Fibroblast of skin of left quadriceps (primary cell): ENCODE measurements around the gene FGD5.

Source experiments
- DNase-seq, 2 experiments: peaks; one replicate each; pipeline ENCODE4 v3.0.0-alpha.2; 2013; ENCODE audit warnings: low read depth in 2 of 2

FGD5 gene, protein sequence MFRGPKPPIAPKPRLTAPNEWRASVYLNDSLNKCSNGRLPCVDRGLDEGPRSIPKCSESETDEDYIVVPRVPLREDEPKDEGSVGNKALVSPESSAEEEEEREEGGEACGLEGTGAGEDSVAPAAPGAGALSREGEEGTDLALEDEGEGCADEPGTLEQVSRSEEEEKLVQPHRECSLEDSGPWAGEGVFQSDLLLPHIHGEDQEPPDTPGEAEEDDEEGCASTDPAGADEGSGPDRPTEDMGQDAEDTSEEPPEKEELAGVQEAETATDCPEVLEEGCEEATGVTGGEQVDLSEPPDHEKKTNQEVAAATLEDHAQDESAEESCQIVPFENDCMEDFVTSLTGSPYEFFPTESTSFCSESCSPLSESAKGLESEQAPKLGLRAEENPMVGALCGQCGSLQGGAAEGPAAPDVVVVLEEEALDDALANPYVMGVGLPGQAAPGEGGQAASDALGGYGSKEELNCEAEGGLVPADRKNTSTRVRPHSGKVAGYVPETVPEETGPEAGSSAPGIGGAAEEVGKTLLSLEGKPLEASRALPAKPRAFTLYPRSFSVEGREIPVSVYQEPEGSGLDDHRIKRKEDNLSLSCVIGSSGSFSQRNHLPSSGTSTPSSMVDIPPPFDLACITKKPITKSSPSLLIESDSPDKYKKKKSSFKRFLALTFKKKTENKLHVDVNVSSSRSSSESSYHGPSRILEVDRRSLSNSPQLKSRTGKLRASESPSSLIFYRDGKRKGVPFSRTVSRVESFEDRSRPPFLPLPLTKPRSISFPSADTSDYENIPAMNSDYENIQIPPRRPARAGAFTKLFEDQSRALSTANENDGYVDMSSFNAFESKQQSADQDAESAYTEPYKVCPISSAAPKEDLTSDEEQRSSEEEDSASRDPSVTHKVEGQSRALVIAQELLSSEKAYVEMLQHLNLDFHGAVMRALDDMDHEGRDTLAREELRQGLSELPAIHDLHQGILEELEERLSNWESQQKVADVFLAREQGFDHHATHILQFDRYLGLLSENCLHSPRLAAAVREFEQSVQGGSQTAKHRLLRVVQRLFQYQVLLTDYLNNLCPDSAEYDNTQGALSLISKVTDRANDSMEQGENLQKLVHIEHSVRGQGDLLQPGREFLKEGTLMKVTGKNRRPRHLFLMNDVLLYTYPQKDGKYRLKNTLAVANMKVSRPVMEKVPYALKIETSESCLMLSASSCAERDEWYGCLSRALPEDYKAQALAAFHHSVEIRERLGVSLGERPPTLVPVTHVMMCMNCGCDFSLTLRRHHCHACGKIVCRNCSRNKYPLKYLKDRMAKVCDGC (N-terminal part only)

DNA sequence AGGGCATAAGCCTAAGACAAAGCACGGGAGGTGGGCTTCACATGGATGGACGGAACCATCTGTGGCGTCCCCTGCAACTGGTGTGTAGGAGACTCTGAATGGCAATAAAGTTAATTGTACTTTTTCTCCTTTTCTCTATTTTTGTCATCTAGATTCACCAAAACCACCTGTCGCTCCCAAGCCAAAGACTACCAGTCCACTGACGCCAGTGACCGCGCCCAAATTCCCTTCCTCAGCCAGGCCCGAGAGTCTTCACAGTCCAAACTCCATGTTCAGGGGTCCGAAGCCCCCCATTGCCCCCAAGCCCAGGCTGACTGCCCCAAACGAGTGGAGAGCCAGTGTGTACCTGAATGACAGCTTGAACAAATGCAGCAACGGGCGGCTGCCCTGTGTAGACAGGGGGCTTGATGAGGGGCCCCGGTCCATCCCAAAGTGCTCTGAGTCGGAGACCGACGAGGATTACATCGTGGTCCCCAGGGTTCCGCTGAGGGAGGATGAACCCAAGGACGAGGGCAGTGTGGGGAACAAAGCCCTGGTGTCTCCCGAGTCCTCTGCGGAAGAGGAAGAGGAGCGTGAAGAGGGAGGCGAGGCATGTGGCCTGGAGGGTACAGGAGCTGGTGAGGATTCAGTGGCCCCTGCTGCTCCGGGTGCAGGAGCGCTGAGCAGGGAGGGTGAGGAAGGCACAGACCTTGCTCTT, at the start of gene FGD5:
FGD5 (plus strand) TSS at position 159 of the 697 bp plus-strand sequence; CDS start at position 269, 110 bp downstream.
- no peak for DNase-seq

DNA sequence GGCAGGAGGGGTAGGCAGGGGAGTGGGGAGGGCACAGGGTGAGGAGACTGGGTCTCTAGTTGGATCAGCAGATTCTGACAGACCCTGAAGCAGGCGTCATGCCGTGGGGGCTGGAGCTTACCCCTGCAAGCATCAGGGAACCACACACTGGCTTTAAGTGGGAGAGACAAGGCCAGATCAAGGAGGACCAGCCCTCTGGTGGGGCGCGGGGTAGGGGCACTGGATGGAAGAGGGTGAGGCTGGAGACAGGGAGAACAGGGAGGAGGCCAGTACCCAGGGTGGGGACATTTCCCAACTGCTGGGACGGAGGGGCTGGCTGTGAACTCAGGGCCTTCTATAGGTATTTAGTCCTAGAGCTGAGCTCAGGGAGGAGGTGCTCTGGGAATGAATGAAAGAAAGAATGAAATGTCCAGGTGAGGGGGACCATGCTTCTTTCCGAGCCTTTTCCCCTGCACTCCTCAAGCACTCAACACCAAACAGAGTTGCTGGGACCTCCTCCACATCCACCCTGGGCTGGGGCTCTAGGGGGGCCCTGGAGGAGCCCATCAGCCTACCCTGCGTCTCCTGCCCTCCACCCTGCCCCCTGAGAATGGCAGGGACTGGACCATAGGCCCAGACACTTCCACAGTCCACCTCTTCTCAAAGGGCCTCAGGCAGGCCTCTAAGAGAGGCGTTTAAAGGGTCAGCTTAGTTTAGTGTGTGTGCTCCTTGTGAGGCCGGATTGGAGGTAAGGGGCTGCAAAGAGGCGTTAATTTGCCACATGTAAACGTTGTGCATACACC, 49.0 kb upstream of the FGD5 start:
- DNase-seq: no peak

DNA sequence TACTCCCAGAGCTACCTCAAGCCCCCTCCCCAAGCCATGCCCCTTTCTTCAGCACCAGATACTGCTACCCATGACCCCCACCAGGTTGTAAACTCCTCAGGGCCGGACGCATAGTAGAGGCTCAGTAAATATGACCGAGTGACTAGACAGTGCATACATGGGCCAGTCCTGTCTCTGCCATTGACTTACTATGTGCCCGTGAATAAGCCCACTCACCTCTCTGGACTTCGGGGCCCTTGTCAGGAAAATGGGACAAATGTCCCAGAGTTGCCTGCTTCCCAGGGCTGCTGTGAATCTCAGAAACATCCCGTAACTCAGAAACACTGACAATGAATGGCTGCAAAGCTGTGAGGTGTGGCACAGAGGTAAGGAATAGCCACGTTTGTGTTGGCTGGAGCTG, 48.2 kb upstream of the FGD5 start:
- no peak for DNase-seq

DNA sequence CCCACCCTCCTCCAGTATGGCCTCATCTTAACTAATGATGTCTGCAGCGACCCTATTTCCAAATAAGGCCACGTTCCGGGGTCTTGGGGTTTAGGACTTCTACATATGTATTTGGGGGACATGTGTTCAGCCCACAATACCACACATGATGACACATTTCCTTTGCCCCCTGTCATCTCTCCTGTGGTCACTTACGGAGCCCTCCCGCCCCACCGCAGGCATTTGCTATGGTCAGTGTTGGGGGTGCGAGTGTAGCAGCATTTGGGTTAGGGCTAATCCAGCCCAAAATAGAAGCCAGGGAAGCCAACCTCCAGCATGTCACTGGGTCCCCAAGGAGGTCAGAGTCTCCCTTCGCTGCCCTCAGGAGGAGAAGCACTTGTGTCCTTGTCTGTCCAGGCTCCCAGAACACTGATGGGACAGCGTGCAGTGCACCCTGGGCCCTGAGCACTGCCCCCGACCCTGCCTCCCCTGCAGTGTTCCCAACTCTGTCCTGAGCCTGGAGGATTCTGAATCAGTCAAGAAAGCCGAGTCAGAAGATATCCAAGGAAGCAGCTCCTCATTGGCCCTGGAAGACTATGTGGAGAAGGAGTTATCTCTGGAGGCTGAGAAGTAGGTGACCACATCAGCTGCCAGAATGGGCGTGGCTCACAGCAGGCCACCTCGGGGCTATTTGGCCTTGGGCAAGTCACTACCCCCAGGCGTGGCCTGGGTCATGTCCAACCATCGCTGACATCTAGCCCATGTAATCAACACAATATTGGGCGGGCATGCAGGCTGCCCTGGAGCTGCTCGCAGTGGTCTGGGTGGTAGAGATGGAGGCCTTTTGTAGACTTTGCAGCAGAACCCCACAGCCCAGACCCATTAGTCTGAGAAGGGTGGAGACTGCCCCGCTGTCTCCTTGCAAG, 46.9 kb upstream of the FGD5 start:
- DNase-seq: no peak

DNA sequence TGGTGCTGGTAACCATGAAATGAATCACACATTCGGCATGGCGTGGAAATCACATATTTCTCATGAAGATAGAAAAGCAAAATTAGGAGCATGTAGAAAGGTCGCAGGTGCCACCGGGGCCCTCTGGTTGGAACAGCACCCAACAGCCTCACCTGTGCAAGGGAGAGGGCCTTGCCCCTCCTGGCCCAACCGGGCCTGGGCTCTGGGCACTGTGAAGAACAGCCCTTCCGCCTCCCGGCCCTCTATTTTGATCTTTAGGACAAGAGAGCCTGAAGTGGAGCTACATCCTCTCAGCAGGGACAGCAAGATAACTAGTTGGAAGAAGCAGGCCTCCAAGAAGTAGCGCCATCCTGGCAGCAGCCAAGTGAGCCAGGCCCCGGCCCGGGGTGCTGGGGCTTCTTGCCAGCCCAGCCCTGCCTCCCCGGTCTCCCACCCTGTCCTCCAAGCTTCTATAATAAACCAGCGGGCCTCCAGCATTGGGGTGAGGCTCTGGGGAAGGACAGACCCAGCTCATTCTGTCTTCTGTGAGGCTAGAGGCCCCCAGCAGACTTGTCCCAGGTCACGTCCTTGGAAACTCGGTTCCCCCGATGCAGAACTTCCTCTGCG, 46.1 kb upstream of the FGD5 start:
- no peak for DNase-seq

DNA sequence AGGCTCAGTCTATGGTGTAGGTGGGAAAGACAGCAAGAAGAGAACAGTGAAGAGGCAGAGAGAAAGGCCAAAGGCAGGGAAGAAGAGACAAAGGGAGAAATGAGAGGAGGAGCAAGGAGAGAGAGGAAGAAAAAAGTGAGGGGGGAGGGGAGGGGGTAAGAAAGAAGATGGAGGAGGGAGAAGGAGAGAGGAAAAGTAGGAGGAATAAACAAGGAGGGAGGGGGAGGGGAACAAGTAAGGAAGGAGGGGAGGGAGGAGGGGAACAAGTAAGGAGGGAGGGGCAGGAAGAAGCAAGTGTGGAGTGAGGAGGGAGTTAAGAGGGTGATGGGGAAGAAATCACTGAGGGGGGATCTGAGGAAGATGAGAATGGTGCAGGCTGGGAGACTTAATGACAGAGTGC, 45.5 kb upstream of the FGD5 start:
- no peak for DNase-seq

DNA sequence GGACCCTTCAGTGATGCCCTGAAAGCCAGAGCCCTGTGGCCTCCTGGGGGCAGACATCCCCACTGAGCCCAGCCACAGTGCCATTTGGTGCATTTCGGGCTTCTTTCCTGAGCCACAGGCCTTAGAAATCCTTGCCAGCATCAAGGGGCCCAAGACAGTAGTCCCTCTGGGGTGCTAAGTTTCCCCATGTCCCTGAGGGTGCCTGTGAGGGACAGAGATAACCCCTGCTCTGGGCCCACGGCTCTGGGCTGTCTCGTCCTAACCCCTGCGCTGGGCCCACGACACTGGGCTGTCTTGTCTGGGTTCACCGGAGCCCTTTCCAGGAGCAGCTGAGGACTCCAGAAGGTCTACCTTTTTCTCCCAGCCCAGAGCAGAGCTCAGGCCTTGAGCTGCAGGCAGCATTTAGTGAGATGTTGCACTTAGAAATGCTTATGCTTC, 45.1 kb upstream of the FGD5 start:
- DNase-seq: no peak

DNA sequence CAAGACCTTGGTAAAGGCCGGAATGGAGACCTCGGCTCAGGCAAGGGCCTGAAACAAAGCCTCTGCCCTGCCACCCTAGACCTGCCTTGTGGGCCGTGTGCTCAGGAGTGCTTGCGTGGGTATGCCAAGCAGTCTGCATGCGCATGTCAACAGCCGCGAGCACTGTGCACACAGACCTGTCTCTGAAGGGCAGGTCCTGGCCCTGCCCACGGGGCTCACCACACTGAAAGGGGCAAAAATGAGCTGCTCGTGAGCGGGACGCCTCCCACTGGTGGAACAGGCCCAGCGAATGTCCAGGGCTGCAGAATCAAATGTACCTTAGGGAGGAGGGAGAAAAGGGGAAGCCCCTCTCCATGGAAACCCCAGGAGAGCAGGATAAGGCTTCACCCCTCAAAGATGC, 44.3 kb upstream of the FGD5 start:
- DNase-seq: no peak

DNA sequence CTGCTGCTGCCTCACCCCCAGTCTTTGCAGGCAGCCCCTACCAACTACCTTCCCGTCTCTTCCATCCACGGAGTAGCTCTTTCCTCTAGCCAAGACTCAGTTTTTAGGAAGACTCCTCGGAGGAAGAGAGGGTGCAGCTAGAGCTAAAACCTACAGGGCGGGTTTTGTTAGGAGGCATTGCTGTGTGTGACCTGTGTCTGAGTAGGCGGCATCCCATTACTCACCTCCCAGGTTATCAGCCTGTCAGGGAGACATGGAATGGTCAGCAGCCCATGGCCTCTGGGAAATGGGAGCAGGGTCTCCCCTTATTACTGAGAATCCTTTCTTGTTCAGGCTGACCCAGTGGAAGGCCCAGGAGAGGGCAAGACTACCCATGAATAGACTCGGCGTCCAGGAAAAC, 43.8 kb upstream of the FGD5 start:
- no peak for DNase-seq

DNA sequence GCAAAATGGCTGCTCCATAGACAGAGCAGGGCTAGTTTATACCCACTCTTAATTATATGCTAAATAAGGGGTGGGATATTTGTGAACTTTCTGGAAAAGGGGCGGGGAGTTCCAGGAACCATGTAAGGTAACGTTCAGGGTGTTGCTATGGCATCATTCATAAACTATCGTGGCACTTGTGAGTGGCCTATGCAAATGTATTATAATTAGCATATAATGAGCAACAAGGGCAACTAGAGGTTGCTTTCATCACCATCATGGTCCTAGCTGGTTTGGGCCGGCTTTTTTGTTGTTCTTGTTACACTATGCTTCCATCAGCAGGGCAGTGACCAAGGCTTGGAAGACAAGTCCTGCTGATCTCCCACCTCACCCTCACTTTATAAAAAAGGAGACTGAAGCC, 43.2 kb upstream of the FGD5 start:
- no peak for DNase-seq

DNA sequence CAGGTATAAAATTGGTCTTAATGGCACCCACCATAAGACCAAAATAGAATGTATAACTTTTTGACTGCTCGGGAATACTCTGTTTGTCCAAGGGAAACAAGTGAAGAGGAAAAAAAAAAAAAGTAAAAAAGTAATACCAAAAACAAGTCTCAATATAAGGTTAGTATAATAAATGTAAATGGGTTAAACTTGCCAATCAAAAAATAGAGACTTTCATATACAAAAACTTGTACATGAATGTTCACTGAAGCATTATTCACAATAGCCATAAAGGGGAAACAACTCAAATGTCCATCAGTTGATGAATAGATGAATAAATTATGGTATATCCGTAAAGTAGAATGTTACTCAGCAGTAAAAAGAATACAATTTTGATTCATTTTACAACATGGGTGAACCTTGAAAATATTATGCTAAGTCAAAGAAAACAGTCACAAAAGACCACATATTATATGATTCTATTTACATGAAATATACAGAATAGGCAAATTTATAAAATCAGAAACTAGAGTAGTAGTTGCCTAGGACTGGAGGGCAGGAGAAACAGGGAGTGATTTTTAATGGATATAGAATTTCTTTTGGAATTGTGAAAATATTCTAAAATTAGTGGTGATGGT, 39.6 kb upstream of the FGD5 start:
- no peak for DNase-seq

DNA sequence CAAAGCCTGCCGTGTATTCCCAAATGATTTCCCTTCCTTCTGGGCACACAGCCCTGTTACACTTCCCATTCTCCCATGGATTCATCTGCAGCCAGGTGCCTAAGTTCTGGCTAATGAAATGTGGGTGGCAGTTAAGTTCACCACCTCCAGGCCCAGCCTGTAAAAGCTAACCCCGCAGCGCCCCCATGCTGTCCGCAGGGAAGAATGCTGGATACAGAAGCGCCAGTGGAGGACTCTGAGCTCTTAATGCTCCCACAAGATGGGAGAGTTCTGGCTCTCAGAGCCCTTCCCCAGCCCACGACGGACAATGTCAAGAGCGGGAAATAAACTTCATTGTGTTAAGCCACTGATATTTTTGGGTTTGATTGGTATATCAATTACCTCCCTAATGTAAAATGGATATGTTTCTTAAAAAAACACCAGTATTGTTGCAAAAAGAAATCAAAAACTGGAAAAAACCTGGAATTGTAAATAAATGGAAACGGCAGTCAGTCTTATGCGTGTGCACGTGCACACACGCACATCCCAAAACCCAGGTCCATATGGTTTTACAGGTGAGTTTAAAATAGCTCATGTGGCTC, 37.7 kb upstream of the FGD5 start:
- no peak for DNase-seq

DNA sequence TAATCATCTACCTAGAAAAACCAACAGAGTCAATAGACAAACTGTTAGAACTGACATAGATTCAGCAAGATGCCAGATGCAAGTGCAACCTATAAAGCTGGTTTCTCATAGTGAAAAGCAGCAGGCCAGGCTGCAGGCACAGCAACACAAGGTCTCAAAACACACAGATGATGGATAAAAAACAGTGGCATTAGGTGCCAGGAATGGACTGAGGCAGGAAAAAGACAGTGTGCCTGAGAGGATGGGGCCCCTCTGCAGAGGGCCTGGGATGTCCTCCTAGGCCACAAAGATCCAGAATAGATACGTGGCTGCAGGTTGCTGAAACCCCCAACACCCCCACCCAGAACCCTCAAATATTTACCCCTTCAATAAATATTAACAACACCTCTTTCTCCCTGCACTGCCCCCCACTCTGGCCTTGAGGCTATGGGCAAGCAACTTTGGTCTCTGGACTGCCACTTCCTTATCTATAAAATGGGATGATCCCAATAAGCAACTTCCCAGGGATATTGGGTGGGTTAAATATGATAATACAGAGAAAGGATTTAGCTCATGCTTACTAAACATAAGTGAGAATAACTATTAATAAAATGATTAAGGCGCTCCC, 35.2 kb upstream of the FGD5 start:
- DNase-seq: no peak

DNA sequence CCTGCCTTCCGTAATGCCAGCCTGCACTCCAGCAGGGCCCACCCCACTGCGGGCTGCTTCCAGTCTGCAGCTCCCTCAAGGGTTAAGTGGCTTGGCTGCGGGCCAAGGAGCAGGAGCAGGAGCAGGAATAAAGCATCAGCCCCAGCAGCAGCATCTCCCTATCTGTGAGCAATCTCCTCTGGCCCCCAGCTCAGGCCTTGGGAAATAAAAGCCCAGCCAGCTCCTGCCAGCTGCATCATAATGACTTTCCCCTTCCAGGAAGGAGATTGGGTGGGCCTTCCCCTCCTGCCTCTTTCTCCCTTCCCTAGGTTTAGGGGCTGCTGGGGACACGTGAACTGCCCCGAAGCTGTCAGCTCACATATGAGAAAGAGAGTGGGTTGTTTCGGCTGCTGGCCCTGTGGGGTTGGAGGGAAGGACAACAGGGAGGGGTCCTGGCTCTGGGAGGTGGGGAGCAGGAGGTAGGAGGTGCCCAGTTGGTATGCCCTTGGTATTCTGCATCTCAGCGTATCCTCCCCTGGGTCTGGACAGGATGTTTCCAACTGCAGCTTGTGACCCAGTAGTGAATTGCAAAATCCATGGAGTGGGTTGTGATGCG, 34.6 kb upstream of the FGD5 start:
- no peak for DNase-seq

DNA sequence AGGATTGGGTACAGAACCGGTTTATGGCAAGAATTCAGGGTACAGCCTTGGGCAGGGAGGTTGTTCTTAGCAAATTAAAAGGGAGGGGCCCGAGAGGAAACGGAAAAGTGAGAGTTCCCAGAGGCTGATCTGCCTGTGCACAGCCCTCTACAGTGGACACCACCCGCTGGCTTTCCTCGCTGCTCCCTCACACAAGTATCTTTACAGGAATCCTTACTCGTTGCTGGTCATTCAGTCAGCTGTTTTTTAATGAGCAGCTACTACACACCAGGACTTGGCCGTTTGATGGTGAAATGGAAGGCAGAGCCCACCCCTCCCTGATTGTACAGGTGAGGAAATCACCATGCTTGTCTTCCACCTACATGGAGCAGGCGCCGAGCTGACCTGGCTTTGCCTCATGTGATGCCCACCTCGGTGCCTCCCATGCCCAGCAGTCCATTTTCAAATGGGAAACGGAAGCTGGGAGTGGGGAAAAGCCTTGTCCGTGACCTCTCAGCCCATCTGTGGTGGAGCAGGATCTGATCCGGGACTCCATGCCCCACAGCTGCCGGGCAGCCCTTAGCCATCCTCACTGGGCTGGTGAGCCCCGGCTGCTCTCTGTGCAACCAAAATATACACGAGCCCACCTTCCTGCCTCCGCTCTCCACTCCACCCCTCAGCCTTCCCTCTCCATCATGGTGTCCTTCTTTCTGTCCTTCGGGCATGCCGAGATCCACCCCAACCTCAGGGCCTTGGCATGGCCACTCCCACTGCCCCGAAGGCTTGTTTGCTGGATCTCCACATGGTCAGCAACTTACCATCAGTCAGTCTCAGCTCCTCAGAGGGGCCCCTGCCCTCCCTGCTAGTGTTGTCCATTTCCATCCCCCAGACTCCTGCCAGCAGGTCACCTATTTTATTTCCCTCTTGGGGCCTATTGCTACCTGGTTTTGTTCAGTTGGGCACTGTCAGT, 33.3 kb upstream of the FGD5 start:
- DNase-seq: no peak

DNA sequence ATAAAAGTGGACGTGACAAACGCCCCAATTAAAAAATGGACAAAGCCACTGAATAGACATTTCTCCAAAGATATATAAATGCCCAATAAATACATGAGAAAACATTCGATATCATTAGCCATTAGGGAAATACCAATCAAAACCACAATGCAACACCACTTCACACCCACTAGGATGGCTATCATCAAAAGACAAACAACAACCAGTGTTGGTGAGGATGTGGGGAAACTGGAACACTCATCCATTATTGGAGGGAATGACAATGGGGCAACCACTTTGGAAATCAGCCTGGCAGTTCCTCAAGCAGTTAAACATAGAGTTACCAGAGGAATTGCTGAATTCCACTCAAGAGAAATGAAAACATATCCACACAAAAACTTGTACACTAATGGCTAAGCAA, 32.4 kb upstream of the FGD5 start:
- DNase-seq: no peak
